ENCODE data around the gene GPR83. TPM values are rescaled to one million over a fixed set of nuclear protein-coding genes. Genes with fewer than 3 reads are reported as not detected.
"Not testable (repeated sequence)": the region's sequence is repeated elsewhere in the genome, so short reads cannot be mapped to it uniquely, and the experiment has no call there.

GPR83 gene
- polyA plus RNA-seq, 4 donors, result 0.50 to 0.84 (median 0.63) TPM

- no peak for DNase-seq (ENCODE audit: low read depth in 4 of 4, low spot score in 3 of 4)
Measured at GRCh38 chr11:94376841-94377240, 24.4 kb downstream of the GPR83 start.

GRCh38 chr11:94370576-94370975, 30.6 kb downstream of the GPR83 start:
- DNase-seq (ENCODE audit: low read depth in 4 of 4, low spot score in 3 of 4), result not testable (repeated sequence)

DNA sequence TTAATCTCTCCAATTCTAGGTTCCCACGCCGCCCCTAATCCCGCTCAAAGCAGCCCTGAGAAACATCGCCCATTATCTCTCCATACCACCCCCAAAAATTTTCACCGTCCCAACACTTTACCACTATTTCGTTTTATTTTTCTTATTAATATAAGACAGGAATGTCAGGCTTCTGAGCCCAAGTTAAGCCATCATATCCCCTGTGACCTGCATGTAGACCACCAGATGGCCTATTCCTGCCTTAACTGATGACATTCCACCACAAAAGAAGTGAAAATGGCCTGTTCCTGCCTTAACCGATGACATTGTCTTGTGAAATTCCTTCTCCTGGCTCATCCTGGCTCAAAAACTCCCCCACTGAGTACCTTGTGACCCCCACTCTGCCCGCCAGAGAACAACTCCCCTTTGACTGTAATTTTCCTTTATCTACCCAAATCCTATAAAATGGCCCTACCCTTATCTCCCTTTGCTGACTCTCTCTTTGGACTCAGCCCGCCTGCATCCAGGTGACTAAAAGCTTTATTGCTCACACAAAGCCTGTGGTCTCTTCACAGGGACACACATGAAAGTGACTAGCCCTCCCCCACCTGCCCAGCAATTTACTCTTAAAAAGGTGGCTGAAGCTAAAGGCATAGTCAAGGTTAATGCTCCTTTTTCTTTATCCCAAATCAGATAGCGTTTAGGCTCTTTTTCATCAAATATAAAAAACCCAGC, 50.2 kb downstream of the GPR83 start:
- DNase-seq (ENCODE audit: low read depth in 4 of 4, low spot score in 3 of 4), result not testable (repeated sequence)

GRCh38 chr11:94346311-94346710, 54.9 kb downstream of the GPR83 start:
- not testable (repeated sequence) for DNase-seq (ENCODE audit: low read depth in 4 of 4, low spot score in 3 of 4)

GRCh38 chr11:94343495-94343894, 57.7 kb downstream of the GPR83 start:
- no peak for DNase-seq (ENCODE audit: low read depth in 4 of 4, low spot score in 3 of 4)

DNA sequence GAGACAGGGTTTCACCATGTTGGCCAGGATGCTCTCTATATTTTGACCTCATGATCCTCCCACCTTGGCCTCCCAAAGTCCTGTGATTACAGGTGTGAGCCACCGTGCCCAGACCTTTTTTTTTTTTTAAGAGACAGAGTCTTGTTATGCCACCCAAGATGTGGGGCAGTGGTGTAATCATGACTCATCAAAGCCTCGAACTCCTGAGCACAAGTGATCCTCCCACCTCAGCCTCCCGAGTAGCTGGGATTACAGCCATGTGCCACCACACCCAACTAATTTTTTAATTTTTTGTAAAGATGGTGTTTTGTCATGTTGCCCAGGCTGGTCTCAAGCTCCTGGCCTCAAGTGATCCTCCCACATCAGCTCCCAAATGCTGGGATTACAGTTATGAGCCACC, 59.0 kb downstream of the GPR83 start:
- DNase-seq (ENCODE audit: low read depth in 4 of 4, low spot score in 3 of 4), result no peak

- DNase-seq (ENCODE audit: low read depth in 4 of 4, low spot score in 3 of 4), result no peak
Measured at GRCh38 chr11:94338651-94339050, 62.6 kb downstream of the GPR83 start.

DNA sequence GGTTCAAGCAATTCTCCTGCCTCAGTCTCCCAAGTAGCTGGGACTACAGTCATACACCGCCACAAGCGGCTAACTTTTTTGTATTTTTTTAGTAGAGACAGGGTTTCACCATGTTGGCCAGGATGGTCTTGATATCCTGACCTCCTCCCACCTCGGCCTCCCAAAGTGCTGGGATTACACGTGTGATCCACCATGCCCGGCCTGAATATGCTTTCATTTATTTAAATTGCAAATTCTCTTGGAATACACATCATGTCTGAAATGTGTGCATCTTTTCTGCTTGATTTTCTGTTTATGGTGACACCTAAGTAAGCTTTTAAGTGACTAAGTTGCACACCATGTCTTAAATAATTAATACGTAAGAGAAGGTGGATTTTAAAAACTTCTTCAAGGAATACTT, 65.2 kb downstream of the GPR83 start:
- DNase-seq (ENCODE audit: low read depth in 4 of 4, low spot score in 3 of 4), result no peak

DNA sequence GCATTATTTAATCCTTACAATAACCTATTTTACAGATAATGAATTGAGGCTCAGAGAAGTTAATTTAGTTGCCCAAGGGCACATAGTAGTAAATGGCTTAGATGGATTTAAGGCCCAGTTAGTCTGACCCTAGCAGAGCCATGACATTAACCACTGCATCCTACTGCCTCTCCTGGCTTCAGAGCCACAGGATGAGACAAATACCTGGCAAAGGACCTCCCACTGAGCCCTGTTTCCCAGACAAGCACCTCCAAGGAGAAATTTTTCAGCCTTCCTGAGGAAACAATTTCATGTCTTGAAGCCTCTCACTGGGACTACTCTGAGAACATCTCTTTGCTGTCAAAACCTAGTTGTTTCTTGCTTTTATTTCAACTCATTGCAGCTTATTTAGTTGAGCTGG, 68.4 kb downstream of the GPR83 start:
- no peak for DNase-seq (ENCODE audit: low read depth in 4 of 4, low spot score in 3 of 4)

DNA sequence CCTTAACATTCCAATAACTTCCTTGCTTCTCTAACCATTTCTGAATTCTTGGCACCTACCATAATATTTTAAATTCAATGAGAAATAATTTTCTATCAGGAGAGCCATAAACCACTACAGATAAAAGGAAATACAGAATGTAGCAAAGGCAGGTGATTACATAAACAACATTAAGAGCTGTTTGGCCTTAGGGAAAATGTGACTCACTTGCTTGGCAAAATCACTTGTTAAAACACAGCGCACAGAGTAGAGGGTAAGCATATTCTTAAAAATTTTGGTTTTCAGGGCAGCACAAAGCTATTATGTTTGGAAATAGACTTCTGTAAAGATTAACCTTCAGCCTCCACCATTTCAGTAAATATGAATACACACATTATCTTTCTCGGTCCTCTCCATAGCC, 70.4 kb downstream of the GPR83 start:
- DNase-seq (ENCODE audit: low read depth in 4 of 4, low spot score in 3 of 4), result no peak

GRCh38 chr11:94329501-94329900, 71.7 kb downstream of the GPR83 start:
- no peak for DNase-seq (ENCODE audit: low read depth in 4 of 4, low spot score in 3 of 4)

DNA sequence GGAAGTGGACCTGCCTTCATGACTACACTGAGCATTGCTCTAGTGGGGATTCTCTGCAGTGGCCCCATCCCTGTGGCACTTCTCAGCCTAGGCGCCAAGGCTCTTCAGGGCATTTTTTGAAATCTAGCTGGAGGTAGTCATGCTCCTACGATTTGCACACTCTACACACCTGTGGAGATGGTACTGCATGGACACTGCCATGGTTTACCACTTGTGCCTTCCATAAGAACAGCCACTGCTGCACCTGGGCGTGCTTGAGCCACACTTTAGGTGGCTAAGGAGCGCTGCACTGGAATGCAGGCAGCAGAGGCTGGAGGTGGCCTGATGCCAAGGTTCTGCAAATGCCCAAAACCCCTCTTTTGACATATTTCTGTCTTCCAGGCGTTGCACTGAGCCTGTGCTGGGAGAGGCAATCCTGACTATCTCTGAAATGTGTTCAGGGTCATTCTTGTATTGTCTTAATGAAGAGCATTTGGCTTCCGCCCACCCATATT, 72.6 kb downstream of the GPR83 start:
- DNase-seq (ENCODE audit: low read depth in 4 of 4, low spot score in 3 of 4), result no peak

Other genes starting within 250 kb of the GPR83 start
- under 1 TPM in 2 of 4 donors, not detected in 2; 0.09 to 0.19 TPM for gene IZUMO1R, start 96.8 kb downstream of the GPR83 start, polyA plus RNA-seq (ENCODE audit: insufficient read length in 4 of 4)
- 10 to 100 TPM; 22.4 to 30.0 (median 27.6) TPM for gene MRE11, start 92.4 kb upstream of the GPR83 start, polyA plus RNA-seq (ENCODE audit: insufficient read length in 4 of 4)
- gene ANKRD49, start 92.6 kb upstream of the GPR83 start, polyA plus RNA-seq (ENCODE audit: insufficient read length in 4 of 4), result 10 to 100 TPM; 23.3 to 34.5 (median 29.3) TPM
- gene C11orf97, start 111.0 kb upstream of the GPR83 start, polyA plus RNA-seq (ENCODE audit: insufficient read length in 4 of 4), result under 1 TPM in 2 of 4 donors, not detected in 2; 0.16 to 0.25 TPM
- gene FUT4, start 142.5 kb upstream of the GPR83 start, polyA plus RNA-seq (ENCODE audit: insufficient read length in 4 of 4), result 1 to 10 TPM; 6.0 to 6.8 (median 6.1) TPM
- gene PIWIL4, start 165.9 kb upstream of the GPR83 start, polyA plus RNA-seq (ENCODE audit: insufficient read length in 4 of 4), result 1 to 10 TPM; 3.2 to 4.2 (median 3.5) TPM